Measurements from ENCODE around the gene SPON1. TPM values are rescaled to one million over a fixed set of nuclear protein-coding genes. Genes with fewer than 3 reads are reported as not detected.

The SPON1 gene
- total RNA-seq, 1 experiment from 2014 or later, result 0.20 TPM

DNA sequence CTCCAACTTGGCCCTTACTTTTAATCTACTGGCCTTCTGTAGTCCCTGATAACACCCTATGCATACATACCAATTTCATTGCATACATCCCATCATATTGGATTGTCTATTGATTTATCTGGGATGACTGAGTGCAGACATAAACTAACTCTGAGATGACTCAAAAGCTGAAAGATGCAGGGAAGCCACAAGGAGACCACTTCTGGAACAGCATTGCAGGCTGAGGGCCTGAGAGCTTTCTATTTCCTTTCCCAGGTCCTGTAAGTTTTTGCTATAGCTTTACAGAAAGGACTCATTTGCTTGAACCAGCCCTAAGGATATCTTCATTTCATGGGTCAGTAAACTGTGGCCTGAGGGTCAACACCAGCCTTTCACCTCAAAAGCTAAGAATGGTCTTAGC lies 15.1 kb upstream of the SPON1 start:
- Histone ChIP-seq H3K27ac (ENCODE audit: insufficient read length, low read depth, low read length) (no peak overlapping the region), H4K8ac (replicated peaks; ENCODE audit: insufficient read length, low read depth, low read length) (no peak overlapping the region), H3K9me3 (ENCODE audit: control insufficient read depth, low read depth, low read length) (no peaks in the 10 kb centered on the region), H4K91ac (ENCODE audit: insufficient read length, low read depth, low read length) (no peak overlapping the region), H3K4me2 (ENCODE audit: insufficient read depth, insufficient read length, low read length) (no peak overlapping the region), H3K79me1 (ENCODE audit: insufficient read depth, low read depth, low read length, poor library complexity, severe bottlenecking) (no peaks in the 10 kb centered on the region), H2BK120ac (ENCODE audit: low read depth, low read length, poor library complexity, severe bottlenecking) (no peak overlapping the region), H3K23ac (ENCODE audit: insufficient read length, low read depth, low read length) (no peak overlapping the region), H3K4ac (ENCODE audit: low read depth, low read length) (no peak overlapping the region), H4K20me1 (ENCODE audit: control insufficient read depth, insufficient read depth, insufficient read length) (no peaks in the 10 kb centered on the region), H3K79me2 (ENCODE audit: insufficient read depth, low read length) (no peaks in the 10 kb centered on the region), H3K27me3 (ENCODE audit: insufficient read depth, low read length) (no peaks in the 10 kb centered on the region), H2AK5ac (ENCODE audit: insufficient read length, low read length) (no peak overlapping the region), H3K4me1 (ENCODE audit: insufficient read depth, low read length) (no peaks in the 10 kb centered on the region; the same call in 1 of the 2 replicates), H3K9ac (ENCODE audit: extremely low read depth, insufficient read length, low read length) (no peak overlapping the region), H3K56ac (ENCODE audit: insufficient read length, low read depth, low read length) (no peak overlapping the region), H4K5ac (ENCODE audit: insufficient read length, low read depth, low read length) (no peak overlapping the region), H2AFZ (ENCODE audit: low read length) (no peak overlapping the region), H3T11ph (ENCODE audit: low read length) (no peak overlapping the region), H2BK5ac (ENCODE audit: insufficient read length, low read length) (no peak overlapping the region), H3K23me2 (ENCODE audit: insufficient read length, low read depth, low read length, poor library complexity, severe bottlenecking) (no peaks in the 10 kb centered on the region), H2BK15ac (ENCODE audit: low read depth, low read length) (no peak overlapping the region), H3K18ac (ENCODE audit: insufficient read length, low read depth, low read length) (no peak overlapping the region), H3K14ac (ENCODE audit: insufficient read depth, low read length) (no peak overlapping the region), H2BK20ac (ENCODE audit: low read depth, low read length, poor library complexity, severe bottlenecking) (no peak overlapping the region), H2BK12ac (ENCODE audit: insufficient read length, low read depth, low read length) (no peak overlapping the region)
- Mint-ChIP-seq H3K27me3 (ENCODE audit: low read depth) (peaks cover 2% of the 10 kb centered on the region; the same call in 1 of the 2 replicates), H3K27ac (no peak overlapping the region), H3K4me1 (peaks cover 0 to 3% of the 10 kb centered on the region in 2 experiments; a peak in 2 of 4 replicates), H3K36me3 (ENCODE audit: insufficient read depth in 1 of 3, low read depth in 3 of 3) (no peaks in the 10 kb centered on the region), H3K9me3 (no peaks in the 10 kb centered on the region), H3K4me3 (no peak overlapping the region)
- TF ChIP-seq, protein P1, sequence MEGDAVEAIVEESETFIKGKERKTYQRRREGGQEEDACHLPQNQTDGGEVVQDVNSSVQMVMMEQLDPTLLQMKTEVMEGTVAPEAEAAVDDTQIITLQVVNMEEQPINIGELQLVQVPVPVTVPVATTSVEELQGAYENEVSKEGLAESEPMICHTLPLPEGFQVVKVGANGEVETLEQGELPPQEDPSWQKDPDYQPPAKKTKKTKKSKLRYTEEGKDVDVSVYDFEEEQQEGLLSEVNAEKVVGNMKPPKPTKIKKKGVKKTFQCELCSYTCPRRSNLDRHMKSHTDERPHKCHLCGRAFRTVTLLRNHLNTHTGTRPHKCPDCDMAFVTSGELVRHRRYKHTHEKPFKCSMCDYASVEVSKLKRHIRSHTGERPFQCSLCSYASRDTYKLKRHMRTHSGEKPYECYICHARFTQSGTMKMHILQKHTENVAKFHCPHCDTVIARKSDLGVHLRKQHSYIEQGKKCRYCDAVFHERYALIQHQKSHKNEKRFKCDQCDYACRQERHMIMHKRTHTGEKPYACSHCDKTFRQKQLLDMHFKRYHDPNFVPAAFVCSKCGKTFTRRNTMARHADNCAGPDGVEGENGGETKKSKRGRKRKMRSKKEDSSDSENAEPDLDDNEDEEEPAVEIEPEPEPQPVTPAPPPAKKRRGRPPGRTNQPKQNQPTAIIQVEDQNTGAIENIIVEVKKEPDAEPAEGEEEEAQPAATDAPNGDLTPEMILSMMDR (conservative IDR thresholded peaks at IDR 0.05), result no peak
- no peak for DNase-seq

All from H9 (cell line).